Right forelimb (tissue), 1 donor: ENCODE data around the gene ZNF341.

Experiments
- DNase-seq: peaks from one replicate; pipeline ENCODE4 v3.0.0-alpha.2; 2018

Gene ZNF341

GRCh38 chr20:33702861-33703260 lies 28.9 kb upstream of the ZNF341 start:
- DNase-seq: no peak

GRCh38 chr20:33703498-33704137 lies 28.2 kb upstream of the ZNF341 start:
- DNase-seq: no peak

GRCh38 chr20:33704197-33704924 lies 27.4 kb upstream of the ZNF341 start:
- DNase-seq: no peak

DNA sequence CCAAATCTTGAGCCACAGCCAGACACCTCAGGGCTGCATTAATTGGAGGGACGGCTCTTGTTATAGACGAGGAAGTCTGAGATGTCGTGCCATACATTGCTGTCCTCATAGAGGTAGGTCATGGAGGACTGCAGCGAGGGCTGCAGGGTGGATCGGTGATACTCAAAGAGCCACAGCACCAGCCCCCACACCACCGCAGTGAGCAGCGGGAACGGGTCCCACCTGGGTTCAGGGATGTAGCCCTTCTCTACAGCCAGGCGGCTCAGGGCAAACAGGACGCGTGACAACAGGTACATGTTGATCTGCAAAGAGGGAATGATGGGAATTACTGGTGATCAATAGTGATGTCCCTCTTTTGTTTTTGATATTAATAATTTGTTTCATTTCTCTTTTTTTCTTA lies 24.1 kb upstream of the ZNF341 start:
- no peak for DNase-seq

DNA sequence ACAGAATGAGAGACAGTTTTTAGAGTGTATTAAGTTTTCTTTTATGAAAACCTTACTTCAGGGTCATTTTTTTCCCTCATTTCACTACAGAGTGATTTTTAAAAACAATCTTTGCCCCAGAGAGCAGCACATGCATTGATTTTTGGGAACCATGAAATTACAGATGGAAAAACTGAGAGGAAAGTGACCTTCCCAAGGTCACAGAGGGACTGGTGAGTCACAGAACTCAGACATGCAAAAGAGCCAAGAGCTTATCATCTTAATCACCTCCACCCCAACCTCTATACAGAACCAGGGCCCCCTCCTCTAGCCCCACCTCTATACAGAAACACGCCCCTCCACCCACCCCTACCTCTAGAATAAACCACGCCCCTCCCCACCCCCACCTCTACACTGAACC lies 22.4 kb upstream of the ZNF341 start:
- no peak for DNase-seq

DNA sequence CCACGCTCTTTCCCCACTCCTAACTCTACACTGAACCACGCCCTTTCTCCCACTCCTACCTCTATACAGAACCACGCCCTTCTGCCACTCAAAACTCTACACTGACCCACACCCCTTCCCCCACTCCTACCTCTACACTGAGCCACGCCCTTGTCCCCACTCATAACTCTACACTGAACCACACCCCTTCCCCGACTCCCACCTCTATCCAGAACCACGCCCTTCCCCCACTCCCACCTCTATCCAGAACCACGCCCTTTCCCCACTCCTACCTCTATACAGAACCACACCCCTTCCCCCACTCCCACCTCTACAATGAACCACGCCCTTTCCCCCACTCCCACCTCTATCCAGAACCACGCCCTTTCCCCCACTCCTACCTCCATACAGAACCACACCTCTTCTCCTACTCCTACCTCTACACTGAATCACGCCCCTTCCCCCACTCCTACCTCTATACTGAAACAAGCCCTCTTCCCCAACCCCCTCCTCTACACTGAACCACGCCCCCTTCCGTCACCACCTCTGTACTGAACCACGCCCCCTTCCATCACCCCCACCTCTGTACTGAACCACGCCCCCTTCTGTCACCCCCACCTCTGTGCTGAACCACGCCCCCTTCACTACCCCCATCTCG lies 21.8 kb upstream of the ZNF341 start:
- DNase-seq: no peak

GRCh38 chr20:33710681-33711445 lies 20.9 kb upstream of the ZNF341 start:
- DNase-seq: no peak

DNA sequence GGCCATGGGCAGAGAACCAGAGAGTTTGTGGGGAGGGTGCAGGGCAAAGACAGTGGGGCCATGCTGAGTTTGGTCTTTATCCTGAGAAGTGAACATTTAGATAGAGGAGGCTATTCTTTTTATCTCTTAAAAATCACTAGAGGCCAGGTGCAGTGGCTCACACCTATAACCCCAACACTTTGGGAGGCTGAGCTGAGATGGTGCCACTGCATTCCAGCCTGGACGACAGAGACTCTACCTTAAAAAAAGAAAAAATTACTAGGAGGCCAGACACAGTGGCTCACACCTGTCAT lies 20.4 kb upstream of the ZNF341 start:
- DNase-seq: no peak

DNA sequence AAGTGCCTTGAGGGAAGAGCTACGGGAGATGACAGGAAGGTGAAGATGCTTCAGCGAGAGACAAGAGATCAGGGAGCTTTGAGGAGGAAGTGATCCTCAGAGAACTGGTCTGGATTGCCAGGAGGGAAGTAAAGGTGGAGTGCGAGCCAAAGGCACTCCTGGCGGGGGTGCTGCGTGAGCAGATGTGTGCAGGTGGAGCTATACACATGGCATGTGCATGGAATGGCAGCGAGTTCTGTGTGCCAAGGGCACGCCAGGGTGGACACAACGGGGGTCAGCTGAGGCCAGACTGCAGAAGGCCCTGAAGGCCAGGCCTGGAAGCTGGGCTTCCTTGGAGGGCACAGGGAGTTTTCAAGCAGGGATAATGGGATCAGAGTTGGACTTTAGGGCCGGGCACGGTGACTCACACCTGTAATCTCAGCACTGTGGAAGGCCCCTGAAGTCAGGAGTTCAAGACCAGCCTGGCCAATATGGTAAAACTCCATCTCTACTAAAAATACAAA lies 17.9 kb upstream of the ZNF341 start:
- no peak for DNase-seq

DNA sequence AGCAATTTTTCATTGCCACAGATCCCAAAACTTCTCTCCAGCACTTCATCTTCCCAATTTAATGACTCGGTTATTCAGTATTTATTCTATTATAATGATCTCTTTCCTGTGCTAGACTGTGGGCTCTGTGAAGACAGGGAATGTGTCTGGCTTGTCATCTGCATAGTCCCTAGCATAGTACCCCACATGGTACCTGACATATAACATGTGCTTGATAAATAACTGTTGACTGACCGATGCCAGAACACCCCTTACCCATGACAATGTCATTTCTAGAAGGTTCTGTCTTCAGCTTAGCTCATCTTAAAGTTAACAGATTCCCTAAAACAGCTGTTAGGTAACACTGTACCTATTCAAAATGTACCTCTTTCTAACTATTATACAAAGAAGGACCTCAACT lies 15.3 kb upstream of the ZNF341 start:
- no peak for DNase-seq

- no peak for DNase-seq
Observed at GRCh38 chr20:33719277-33719988, 12.4 kb upstream of the ZNF341 start.

DNA sequence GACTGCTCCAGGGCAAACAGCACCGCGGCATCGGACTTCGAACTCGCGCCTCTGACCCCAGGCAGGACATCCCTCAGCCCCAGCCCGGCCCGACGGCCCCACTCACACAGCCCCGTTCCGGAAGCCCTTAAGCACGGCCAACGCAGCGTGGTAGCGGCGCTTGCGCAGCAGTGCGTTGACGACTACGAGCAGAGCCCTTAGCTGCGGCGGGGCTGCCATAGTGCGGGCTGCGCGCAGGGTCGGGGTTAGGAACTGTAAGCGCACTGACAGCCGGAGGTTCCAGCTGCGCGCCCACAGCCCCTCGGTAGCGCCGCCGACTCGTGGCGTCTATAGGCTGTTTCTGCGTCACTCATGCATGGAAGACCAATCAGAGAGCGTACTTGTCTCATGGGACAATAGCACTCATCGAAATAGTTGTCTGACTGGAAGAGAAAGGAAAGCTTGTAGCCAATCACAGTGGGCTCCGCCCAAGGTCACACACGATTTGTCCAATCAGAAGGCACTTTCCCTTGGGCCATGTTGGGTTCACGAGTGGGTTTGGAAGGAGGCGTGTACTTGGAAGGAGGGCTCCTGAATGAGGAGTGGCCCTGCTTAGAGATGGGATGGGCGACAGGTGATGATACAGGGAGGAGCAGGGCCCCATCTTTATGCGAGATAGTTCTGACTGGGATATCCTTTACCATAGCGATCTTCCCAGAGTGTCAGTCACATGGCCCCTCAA lies 11.6 kb upstream of the ZNF341 start, which contains the start of gene PXMP4:
PXMP4 (minus strand) TSS at position 322 of the 721 bp plus-strand sequence; CDS start at position 219, 103 bp downstream.
- DNase-seq: peak; percentile 91

GRCh38 chr20:33721391-33722140 lies 10.2 kb upstream of the ZNF341 start:
- no peak for DNase-seq

DNA sequence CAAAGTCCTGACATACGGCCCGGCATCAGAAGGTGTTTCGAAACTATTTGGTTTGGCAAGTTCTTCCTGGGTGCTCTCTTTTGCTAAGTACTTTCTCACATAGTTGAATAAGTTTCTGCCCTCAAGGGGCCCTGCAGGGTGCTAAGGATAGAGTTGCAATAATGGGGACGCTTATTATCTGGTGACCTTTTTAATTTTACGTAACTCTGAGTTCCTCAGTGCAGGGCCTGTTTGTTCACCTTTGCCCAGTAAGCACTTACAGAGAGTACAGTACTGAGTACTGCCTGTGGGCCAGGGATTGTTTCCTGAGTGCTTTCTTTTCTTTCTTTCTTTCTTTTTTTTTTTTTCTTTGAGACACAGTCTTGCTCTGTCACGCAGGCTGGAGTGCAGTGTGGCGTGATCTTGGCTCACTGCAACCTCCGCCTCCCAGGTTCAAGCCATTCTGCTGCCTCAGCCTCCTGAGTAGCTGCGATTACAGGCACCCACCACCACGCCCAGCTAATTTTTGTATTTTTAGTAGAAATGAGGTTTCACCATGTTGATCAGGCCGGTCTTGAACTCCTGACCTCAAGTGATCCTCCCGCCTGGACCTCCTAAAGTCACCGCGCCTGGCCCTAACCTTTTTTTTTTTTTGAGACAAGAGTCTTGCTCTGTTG lies 7.2 kb upstream of the ZNF341 start:
- DNase-seq: no peak

DNA sequence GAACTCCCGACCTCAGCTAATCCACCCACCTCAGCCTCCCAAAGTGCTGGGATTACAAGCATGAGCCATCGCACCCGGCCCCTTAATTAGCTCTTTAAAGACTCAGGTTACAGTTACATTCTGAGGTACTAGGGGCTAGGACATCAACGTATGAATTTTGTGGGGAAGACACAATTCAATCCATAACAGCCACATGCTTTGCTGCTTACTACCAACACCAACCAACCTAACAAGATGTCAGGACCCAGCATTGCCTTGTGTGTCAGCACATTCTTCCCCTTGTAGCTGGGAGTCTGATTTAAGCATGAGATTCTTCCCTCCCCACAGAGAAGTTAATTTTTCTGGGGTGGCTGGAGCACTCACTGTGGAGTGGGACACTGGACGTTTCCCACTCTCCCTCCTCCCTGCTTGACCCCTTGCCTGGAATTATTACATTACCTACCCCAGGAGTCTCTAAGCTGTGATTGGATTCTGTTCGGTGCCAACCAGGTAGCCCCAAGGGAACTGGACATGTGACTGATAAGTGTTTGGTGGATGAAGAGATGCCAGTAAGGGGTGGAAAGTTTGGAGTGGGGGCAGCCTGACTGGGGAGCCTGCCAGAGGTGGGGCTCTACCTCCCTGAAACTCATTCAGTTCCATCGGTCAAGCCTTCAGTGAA lies 6.1 kb upstream of the ZNF341 start:
- DNase-seq: no peak

DNA sequence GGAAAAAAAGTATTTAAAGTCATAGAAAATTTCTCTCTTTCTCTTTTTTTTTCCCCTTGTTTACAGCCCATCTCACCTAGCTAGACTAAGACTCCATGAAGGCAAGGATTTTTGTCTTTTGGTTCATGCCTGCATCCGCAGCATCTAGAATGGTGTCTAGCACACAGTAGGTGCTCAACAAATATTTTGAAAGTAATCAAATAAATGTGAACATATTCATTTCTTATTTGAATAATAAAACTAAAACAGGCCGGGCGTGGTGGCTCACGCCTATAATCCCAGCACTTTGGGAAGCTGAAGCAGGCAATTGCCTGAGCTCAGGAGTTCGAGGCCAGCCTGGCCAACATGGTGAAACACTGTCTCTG lies 4.7 kb upstream of the ZNF341 start:
- no peak for DNase-seq

DNA sequence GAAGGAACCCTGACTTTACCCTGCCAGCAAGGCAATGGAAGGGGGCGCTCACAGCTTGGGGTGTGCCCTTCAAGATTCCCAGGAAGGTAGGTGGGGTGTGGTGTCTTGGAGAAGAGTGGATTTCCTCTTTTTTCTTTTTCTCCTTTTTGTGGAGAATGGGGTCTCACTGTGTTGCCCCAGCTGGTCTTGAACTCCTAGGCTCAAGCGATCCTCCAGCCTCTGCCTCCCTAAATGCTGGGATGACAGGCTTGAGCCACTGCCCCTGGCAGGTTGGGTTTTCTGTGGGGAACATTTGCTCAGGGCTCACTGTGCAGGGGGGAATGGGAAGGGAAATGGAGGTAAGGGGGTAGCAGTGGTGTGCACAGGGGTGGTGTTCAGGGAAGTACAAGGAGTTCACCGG lies 4.0 kb upstream of the ZNF341 start:
- no peak for DNase-seq

DNA sequence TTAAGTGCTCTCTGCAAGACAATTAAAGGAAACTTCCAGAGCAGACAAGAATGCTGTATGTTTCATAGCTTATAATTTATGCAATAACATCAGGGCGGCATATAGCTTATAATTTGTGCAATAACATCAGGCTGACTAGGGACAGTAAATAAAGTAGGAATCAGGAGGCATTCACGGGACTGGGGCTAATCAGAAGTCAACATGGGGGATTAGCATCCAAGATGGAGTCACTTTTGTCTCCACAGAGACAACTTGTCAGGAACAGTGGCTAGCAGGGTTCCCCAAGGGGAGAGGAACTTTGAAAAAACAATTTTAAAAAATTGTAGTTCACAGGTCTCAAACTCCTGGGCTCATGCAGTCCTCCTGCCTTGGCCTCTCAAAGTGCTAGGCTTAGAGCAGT lies 3.3 kb upstream of the ZNF341 start:
- DNase-seq: no peak

DNA sequence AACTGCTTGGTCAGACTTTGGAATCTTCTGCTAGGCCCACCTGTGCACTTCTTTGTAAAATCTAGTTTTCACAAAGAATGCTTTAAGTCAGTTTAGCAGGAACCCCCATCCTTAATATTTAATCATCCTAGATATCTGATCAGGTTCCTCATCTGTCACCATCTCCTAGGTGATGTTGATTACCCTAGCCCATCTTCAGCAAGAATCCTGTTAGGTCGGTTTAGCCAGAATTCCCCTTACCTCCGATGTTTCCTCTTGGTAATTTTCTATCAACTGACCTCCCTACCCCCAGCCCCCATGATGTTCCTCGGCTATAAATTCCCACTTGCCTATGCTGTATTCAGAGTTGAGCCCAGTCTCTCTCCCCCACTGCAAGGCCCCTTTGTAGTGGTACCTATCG lies 2.7 kb upstream of the ZNF341 start:
- DNase-seq: no peak
